CD4-positive, alpha-beta T cell treated with Interleukin-17A for 1 hour (primary cell): ENCODE measurements around the gene KIN.
"Not testable (repeated sequence)": the region's sequence is repeated elsewhere in the genome, so short reads cannot be mapped to it uniquely, and the experiment has no call there.

Source experiments
- DNase-seq: peaks from one replicate; pipeline ENCODE4 v3.0.0-alpha.2; 2020

KIN gene, protein sequence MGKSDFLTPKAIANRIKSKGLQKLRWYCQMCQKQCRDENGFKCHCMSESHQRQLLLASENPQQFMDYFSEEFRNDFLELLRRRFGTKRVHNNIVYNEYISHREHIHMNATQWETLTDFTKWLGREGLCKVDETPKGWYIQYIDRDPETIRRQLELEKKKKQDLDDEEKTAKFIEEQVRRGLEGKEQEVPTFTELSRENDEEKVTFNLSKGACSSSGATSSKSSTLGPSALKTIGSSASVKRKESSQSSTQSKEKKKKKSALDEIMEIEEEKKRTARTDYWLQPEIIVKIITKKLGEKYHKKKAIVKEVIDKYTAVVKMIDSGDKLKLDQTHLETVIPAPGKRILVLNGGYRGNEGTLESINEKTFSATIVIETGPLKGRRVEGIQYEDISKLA

DNA sequence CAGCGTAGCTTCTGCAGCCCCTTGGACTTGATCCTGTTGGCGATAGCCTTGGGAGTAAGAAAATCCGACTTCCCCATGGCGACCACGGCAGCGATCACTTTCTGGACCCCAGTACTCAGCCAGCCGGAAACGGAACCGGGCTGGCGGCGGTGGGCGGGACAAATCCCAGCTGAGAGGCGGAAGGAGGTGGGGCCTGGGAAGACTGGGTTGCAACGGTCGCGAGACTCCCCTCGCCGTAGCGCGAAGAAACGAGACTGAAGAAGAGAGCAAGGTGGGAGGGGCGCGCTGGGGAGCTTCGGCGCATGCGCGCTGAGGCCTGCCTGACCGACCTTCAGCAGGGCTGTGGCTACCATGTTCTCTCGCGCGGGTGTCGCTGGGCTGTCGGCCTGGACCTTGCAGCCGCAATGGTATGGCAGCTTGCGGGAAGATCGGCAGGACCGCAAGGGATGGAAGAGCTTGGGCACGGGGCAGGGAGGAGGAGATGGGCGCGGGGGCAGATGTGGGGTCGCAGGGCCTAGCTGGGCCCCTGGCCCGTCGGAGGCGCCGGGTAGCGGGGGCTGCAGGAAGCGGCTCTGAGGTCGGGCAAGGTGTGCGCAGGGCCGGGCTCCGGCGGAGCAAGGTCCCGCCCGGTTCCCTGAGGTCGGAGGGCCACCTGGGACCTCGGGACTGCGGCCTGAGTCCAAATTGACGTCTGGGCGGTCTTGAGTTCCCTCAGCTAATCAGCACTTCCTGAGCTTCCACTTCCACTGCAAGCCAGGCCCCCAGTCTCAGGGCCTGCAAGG lies at the start of gene KIN, which contains the start of gene ATP5F1C:
Gene KIN, minus strand, starts transcription at position 137 of the 782 bp plus-strand sequence. Its CDS starts 60 bp downstream, at position 77.
Gene ATP5F1C, plus strand, starts transcription at position 321 of the 782 bp plus-strand sequence. Its CDS starts 31 bp downstream, at position 352.
- peak; percentile 98 for DNase-seq

DNA sequence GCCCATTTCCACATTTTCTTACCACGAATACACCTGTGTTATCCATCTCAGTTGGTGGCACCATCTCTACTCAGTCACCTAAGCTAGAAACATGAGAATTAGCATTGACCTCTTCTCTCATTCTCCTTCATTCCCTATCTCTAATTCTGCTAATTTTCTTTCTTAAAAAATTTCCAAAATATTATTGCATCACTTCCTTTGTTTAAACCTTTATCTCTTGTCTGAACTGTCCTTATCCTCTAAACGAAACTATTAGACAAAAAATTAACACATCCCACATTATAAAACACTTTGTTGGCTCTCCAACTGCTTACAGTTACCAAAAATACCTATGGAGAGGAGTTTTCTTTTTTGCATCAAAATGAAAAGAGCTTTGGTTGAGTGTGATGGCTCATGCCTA lies 48.8 kb upstream of the KIN start:
- no peak for DNase-seq

DNA sequence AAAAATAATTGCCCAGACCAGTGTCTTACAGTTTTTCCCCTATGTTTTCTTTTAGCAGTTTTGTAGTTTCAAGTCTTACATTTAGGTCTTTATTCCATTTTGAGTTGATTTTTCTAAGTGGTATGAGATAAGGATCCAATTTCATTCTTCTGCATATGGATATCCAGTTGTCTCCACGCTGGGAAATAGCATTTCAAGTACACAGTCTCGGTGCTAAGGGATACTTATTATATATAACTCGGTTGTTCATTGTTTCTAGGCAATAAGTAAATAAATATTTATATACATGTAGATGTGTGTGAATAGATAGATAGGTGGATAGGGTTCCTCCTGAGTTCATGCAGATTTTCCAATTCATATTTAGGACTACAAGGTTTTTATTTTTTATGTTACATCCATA lies 46.5 kb upstream of the KIN start:
- no peak for DNase-seq

GRCh38 chr10:7833210-7833609 lies 45.4 kb upstream of the KIN start:
- DNase-seq, result no peak

DNA sequence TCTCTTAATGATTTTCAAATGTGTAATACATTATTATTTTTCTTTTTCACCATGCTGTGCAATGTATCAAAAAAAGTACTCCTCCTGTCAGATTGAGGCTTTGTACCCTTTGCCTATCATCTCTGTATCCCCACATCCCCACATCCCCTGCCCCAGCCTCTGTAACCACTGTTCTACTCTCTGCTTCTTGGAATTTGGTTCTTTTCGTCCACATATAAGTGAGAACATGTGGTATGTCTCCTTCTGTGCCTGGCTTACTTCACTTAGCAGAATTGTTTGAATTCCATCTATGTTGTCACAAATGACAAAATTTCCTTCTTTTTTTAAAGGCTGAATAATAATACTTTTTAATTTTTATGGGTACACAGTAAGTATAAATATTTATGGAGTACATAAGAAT lies 44.3 kb upstream of the KIN start:
- no peak for DNase-seq

GRCh38 chr10:7829289-7829834 lies 41.6 kb upstream of the KIN start:
- DNase-seq, result no peak

DNA sequence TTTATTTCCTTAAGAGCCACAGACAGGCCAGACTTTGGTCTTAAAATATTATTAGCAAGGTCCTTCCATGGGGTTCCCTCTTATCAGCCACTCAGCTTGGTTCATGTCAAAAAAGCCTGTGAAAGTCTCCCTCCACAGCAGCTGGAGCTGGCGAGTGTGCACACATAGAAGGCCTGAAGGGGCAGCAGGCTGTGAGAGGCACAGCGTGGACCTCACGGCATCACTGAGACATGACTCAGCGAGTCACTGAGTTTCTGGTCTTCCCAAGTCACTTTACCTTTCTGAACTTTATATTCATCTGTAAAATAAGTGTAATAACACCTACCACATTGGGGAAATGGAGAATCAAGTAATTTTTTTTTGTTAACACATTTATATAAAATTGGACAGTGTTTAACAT lies 39.2 kb upstream of the KIN start:
- DNase-seq, result no peak

DNA sequence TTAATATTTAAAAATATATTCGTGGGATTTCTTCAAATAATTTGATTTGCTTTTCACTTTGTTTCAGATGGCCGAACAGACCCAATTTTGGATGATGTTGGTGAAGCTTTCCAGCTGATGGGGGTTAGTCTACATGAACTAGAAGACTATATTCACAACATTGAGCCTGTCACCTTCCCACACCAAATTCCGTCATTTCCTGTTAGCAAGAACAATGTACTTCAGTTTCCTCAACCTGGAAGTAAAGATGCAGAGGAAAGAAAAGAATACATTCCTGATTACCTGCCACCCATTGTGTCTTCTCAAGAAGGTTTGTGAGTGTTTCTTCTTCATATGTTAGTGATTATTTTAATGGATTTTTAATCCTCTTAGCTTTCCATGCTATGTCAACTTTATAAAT lies 36.5 kb upstream of the KIN start:
- no peak for DNase-seq

GRCh38 chr10:7819121-7819460 lies 31.3 kb upstream of the KIN start:
- peak; percentile 21 for DNase-seq

DNA sequence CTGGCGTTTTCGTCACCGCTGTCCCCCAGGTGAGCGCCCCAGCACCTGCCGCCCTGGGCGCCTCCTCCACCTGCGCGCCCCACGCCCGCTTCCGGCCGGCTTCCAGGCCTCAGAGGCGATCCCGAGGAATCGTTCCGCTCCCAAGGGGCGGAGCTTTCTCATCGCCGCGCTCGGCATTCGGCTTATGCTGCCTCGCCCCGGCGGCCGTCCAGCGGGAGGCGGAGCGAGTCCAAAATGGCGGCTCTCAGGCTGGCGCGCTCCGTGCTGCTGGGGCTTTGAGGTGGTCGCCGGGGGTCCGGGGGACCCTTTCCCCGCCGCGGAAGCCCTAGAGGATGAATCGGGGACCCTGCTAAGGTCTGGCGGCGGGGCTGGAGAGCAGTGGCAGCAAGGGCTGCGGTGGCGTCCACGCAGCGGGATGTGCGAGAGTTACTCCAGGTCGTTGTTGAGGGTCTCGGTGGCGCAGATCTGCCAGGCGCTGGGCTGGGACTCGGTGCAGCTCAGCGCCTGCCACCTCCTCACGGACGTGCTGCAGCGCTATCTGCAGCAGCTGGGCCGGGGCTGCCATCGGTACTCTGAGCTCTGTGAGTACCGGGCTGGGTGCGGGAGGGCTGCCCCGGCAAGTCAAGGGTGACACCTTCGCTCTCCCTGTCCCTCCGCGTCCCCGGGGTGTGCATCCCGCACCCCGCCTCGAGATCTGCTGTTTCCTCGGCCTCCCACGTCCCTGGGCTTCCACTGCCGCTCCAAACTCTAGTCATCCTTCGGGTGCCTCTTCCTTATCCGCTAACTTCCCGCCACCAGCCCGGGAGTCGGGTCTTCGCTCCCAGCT lies 30.7 kb upstream of the KIN start, which contains the start of gene TAF3:
Gene TAF3, plus strand, starts transcription at position 211 of the 826 bp plus-strand sequence. Its CDS starts 205 bp downstream, at position 416.
- DNase-seq, result peak; percentile 90

GRCh38 chr10:7817984-7818294 lies 30.1 kb upstream of the KIN start:
- no peak for DNase-seq

DNA sequence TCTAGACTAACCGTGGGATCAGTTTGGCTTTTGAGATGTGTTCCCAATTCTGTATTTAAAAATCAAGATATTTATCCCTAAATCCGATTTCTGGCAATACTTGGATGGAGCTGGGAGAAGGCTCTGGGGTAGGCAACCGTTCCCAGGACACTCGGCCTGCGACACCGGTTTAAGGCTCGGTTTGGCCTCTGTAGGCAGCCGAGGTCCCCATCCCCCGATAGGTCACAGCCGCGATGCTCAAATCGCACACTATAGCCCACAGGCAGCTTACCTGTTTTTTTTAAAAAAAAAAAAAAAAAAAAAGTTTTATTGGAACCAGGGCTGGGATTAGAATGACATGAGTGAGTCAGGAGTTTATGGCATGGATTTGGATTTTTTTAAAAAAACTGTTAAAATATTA lies 29.8 kb upstream of the KIN start:
- DNase-seq, result no peak

DNA sequence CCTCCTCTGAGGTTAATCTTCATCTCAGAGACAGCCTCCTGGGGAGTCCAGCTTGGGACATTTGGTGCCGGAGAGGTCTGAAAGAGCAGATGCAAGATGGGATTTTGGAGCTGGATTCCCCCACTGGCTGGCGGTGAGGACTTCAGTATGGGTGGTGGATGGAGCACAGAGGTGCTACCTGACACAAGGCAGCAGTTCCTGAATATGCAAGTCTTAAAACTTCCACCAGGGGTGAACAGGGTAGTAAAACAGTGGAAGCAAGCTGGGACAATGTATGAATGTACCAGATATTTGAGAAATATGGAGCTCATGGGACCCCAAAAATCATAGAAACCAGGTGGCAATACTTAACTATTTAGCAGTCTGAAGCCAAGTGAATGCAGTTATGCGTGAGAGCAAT lies 25.7 kb upstream of the KIN start:
- DNase-seq, result no peak

DNA sequence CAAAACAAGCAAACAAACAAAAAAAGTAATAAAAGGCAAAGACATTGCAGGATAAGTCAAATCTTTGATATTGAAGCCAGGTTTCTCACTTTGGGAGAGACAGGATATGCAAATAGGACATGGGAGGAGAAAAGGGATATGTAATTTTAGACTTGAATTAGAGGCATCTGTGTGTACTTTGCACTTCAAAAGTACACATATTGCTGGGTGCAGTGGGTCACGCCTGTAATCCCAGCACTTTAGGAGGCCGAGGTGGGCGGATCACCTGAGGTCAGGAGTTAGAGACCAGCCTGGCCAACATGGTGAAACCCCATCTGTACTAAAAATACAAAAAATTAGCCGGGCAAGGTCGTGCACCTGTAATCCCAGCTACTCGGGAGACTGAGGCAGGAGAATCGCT lies 23.9 kb upstream of the KIN start:
- DNase-seq, result not testable (repeated sequence)

GRCh38 chr10:7811000-7811399 lies 23.2 kb upstream of the KIN start:
- DNase-seq, result no peak

- DNase-seq, result no peak
These were observed 22.6 kb upstream of the KIN start for GRCh38 chr10:7810443-7810842.

DNA sequence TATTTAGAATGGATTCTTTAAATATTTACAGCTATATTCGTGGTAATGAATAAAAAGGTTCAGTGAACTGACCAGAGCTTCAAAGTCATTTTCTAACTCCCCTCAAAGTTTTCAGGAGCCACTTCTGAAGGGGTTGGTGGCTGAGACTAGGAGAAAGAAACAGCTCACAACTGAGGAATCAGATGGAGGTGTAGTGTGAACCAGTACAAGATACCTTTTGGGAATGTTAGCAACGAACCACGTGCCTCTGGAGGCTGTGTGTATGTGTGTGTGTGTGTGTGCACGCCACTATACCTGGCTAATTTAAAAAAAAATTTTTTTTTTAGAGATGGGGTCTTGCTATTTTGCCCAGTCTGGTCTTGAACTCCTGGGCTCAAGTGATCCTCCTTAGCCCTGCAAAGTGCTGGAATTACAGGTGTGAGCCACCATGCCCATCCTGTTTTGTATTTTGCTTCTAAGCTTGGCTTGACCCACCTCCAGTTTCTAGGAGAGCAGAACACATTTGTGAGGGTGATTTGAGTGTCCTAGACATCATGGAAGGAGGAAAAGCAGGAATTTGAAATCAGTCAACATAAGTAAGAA lies 21.0 kb upstream of the KIN start:
- no peak for DNase-seq

- DNase-seq, result no peak
These were observed 16.9 kb upstream of the KIN start for GRCh38 chr10:7804741-7805140.

DNA sequence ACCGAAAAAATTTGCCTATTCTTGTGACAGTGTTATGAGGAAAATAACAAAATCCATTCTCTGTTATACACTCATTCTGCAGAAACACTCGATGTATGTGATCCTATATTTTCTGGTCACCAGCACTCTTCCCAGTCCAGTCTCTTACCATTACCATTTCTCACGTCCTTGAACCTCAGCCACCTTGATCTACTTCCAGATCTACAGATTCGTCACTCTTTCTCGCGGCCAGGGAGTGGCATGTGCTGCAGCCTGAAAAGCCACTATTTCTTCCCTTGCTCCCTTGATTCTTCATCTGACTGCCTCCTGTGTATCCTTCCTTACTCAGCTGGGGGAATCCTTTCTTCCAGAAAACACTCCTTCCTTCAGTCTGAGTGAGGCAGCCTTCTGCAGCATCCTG lies 16.4 kb upstream of the KIN start:
- DNase-seq, result no peak

DNA sequence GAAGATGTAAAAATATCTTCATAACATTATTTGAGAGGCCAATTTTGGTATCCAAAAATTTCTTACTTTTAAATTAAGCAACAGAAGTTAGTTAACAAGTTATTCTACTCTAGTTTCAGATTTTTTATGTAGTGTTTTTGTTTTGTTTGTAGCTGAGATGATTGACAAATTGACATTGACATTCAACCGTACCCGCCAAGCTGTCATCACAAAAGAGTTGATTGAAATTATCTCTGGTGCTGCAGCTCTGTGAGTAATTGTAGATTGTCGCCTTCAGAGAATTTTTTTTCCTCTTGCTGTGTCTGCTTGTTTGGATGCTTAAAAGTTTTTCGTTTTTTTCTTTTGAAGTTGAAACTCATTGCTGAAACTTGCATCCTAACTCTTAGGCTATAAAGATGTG lies 14.8 kb upstream of the KIN start:
- no peak for DNase-seq

DNA sequence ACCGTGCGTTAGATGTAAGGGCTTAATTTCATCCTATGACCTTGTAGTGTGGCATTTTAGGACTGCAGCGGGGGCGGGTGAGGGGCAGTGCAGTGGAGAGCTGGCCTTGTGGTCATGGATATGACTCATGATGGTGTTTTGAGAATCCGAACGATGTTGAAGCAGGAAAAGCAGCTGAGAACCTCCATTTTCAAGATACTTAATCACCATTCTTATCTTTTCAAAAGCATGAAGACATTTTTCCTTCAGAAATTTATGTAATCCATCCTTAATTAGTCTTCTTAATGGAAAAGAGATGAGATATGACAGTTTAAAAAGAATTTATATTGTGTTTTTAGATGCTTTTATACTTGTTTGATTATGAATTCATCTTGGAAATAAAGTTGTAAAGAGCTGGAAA lies 9.8 kb upstream of the KIN start:
- no peak for DNase-seq

- no peak for DNase-seq
These were observed 7.8 kb upstream of the KIN start for GRCh38 chr10:7795605-7796004.
